MM.1S (cell line): Measurements from ENCODE around the gene TMEM9.

Experiments used
- DNase-seq: peaks from one replicate; pipeline ENCODE4 v3.0.0-alpha.2; 2015
- H2AFZ ChIP-seq: fragments of 300-600 bp; sonication (generic); 2 replicates; pipeline ENCODE4 v1.6.0; 2016; ENCODE audit warnings: antibody characterized with exemption, low read length
- H3F3A ChIP-seq: fragments of 300-600 bp; sonication (generic); 2 replicates; pipeline ENCODE4 v1.6.1; 2016; ENCODE audit warnings: mild to moderate bottlenecking, antibody characterized with exemption, low read length, moderate library complexity, mixed read lengths; ENCODE audit not compliant: insufficient read depth
- H3K27ac ChIP-seq: fragments of 300-600 bp; sonication (generic); 2 replicates; pipeline ENCODE4 v1.5.1; 2016; ENCODE audit warnings: mild to moderate bottlenecking, low read length
- H3K27me3 ChIP-seq: fragments of 300-600 bp; sonication (generic); replicated peaks from 2 replicates; pipeline ENCODE4 v1.6.0; 2016; ENCODE audit warnings: low read length; ENCODE audit not compliant: insufficient read depth
- H3K36me3 ChIP-seq: fragments of 300-600 bp; sonication (generic); replicated peaks from 2 replicates; pipeline ENCODE4 v1.6.1; 2016; ENCODE audit warnings: mild to moderate bottlenecking, low read length, mixed read lengths; ENCODE audit not compliant: insufficient read depth
- H3K4me1 ChIP-seq: fragments of 300-600 bp; sonication (generic); 2 replicates; pipeline ENCODE4 v1.6.1; 2016; ENCODE audit warnings: low read length, mixed read lengths
- H3K4me2 ChIP-seq: fragments of 300-600 bp; sonication (generic); 2 replicates; pipeline ENCODE4 v1.6.0; 2016; ENCODE audit warnings: low read depth, low read length
- H3K4me3 ChIP-seq: fragments of 300-600 bp; sonication (generic); 2 replicates; pipeline ENCODE4 v1.5.1; 2016; ENCODE audit warnings: low read length, mixed read lengths
- H3K79me2 ChIP-seq: fragments of 300-600 bp; sonication (generic); 2 replicates; pipeline ENCODE4 v1.6.1; 2016; ENCODE audit warnings: mixed run types, low read length, mixed read lengths
- H3K9ac ChIP-seq: fragments of 300-600 bp; sonication (generic); 2 replicates; pipeline ENCODE4 v1.6.1; 2016; ENCODE audit warnings: low read length, mixed read lengths
- H3K9me2 ChIP-seq: fragments of 300-600 bp; sonication (generic); replicated peaks from 2 replicates; pipeline ENCODE4 v1.6.1; 2016; ENCODE audit warnings: mild to moderate bottlenecking, low read length, mixed read lengths; ENCODE audit not compliant: insufficient read depth
- H3K9me3 ChIP-seq: fragments of 300-600 bp; sonication (generic); replicated peaks from 2 replicates; pipeline ENCODE4 v1.6.1; 2016; ENCODE audit warnings: mild to moderate bottlenecking, low read length, mixed read lengths; ENCODE audit not compliant: insufficient read depth
- H4K20me1 ChIP-seq: fragments of 300-600 bp; sonication (generic); 2 replicates; pipeline ENCODE4 v1.6.1; 2016; ENCODE audit warnings: mild to moderate bottlenecking, low read length, moderate library complexity, mixed read lengths; ENCODE audit not compliant: insufficient read depth
- EZH2 ChIP-seq: fragments of 300-600 bp; sonication (generic); optimal IDR thresholded peaks from 2 replicates; pipeline ENCODE3; 2017; ENCODE audit warnings: low read depth, mild to moderate bottlenecking, antibody characterized with exemption, low read length, mixed read lengths
- EZH2phosphoT487 ChIP-seq: fragments of 300-600 bp; sonication (generic); IDR thresholded peaks from 2 replicates; pipeline ENCODE4 v1.6.1; 2018; ENCODE audit warnings: antibody characterized with exemption, low read length
- TF ChIP-seq, protein P1 (sequence below): fragments of 300-600 bp; sonication (generic); IDR thresholded peaks from 2 replicates; pipeline ENCODE4 v1.5.1; 2016; ENCODE audit warnings: antibody characterized with exemption, low read length, mixed read lengths

Gene TMEM9

DNA sequence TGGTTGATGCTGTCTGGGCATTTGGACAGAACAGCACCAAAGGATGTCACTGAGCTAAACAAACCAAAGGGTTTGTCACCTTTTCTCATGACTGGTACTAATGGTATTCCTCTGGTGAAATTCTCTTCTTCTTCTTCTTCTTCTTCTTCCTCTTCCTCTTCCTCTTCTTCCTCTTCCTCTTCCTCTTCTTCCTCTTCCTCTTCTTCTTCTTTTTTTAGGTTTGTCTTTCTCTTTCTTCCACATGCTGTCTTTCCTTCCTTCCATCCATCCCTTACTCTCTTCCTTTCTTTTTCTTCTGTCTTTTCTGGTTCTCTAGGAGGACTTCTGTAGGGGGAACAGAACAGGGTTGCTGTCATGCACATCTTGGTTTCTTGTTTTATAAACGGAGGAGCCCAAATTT, 27.0 kb upstream of the TMEM9 start:
- TF ChIP-seq EZH2 (no peak), EZH2phosphoT487 (no peak)
- TF ChIP-seq, protein P1, sequence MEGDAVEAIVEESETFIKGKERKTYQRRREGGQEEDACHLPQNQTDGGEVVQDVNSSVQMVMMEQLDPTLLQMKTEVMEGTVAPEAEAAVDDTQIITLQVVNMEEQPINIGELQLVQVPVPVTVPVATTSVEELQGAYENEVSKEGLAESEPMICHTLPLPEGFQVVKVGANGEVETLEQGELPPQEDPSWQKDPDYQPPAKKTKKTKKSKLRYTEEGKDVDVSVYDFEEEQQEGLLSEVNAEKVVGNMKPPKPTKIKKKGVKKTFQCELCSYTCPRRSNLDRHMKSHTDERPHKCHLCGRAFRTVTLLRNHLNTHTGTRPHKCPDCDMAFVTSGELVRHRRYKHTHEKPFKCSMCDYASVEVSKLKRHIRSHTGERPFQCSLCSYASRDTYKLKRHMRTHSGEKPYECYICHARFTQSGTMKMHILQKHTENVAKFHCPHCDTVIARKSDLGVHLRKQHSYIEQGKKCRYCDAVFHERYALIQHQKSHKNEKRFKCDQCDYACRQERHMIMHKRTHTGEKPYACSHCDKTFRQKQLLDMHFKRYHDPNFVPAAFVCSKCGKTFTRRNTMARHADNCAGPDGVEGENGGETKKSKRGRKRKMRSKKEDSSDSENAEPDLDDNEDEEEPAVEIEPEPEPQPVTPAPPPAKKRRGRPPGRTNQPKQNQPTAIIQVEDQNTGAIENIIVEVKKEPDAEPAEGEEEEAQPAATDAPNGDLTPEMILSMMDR = no peak
- Histone ChIP-seq H3K4me3 (no peak overlapping the region), H3K9me2 (no peaks in the 10 kb centered on the region), H3K9ac (no peak overlapping the region), H3K9me3 (no peaks in the 10 kb centered on the region), H4K20me1 (no peaks in the 10 kb centered on the region), H3K79me2 (no peaks in the 10 kb centered on the region), H3K4me1 (no peaks in the 10 kb centered on the region), H3K36me3 (no peaks in the 10 kb centered on the region), H3K4me2 (no peak overlapping the region), H2AFZ (no peak overlapping the region), H3K27ac (no peak overlapping the region), H3K27me3 (no peaks in the 10 kb centered on the region; the same call in 1 of the 2 replicates), H3F3A (no peaks in the 10 kb centered on the region)
- DNase-seq = no peak

DNA sequence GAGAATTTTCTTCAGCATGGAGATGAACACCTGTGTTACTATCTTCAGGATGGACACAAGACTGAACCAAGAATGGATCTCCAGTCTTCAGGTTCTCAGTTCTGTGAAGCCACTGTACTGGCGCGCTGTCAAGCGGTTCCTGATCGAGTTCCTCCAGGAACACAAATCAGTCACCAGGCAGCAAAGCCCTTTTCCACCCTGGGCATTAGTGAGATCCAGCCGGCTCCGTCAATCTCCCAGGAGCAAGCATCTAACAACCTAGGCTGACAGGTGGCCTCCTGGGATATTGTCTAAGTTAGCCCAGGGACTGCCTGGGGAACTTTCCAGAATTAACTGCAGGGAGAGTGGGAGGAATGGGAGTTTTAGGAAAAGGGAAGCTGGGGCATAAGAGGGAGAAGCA, 26.6 kb upstream of the TMEM9 start:
- Histone ChIP-seq H3K4me1 (no peaks in the 10 kb centered on the region), H3K9me3 (no peaks in the 10 kb centered on the region), H2AFZ (no peak overlapping the region), H3K79me2 (no peaks in the 10 kb centered on the region), H3K36me3 (no peaks in the 10 kb centered on the region), H3K9me2 (no peaks in the 10 kb centered on the region), H3K27ac (no peak overlapping the region), H3K9ac (no peak overlapping the region), H3K4me2 (no peak overlapping the region), H3K4me3 (no peak overlapping the region), H4K20me1 (no peaks in the 10 kb centered on the region), H3F3A (no peaks in the 10 kb centered on the region), H3K27me3 (no peaks in the 10 kb centered on the region; the same call in 1 of the 2 replicates)
- DNase-seq = no peak
- no peak for TF ChIP-seq EZH2phosphoT487
- TF ChIP-seq, protein P1 = no peak
- no peak for TF ChIP-seq EZH2

GRCh38 chr1:201180141-201180540, 25.9 kb upstream of the TMEM9 start:
- no peaks in the 10 kb centered on the region for H3F3A ChIP-seq
- DNase-seq = no peak
- no peaks in the 10 kb centered on the region for H4K20me1 ChIP-seq
- no peak overlapping the region for H3K4me3 ChIP-seq
- H3K9me3 ChIP-seq = no peaks in the 10 kb centered on the region
- no peak overlapping the region for H2AFZ ChIP-seq
- no peak overlapping the region for H3K9ac ChIP-seq
- no peak overlapping the region for H3K27ac ChIP-seq
- no peaks in the 10 kb centered on the region for H3K9me2 ChIP-seq
- H3K4me2 ChIP-seq = no peak overlapping the region
- no peaks in the 10 kb centered on the region for H3K36me3 ChIP-seq
- no peaks in the 10 kb centered on the region for H3K4me1 ChIP-seq
- no peaks in the 10 kb centered on the region; the same call in 1 of the 2 replicates for H3K27me3 ChIP-seq
- no peaks in the 10 kb centered on the region for H3K79me2 ChIP-seq
- TF ChIP-seq EZH2phosphoT487 (no peak), EZH2 (no peak)
- TF ChIP-seq, protein P1 = no peak
